ENCODE data around the gene RPAP3.

RPAP3 gene

DNA sequence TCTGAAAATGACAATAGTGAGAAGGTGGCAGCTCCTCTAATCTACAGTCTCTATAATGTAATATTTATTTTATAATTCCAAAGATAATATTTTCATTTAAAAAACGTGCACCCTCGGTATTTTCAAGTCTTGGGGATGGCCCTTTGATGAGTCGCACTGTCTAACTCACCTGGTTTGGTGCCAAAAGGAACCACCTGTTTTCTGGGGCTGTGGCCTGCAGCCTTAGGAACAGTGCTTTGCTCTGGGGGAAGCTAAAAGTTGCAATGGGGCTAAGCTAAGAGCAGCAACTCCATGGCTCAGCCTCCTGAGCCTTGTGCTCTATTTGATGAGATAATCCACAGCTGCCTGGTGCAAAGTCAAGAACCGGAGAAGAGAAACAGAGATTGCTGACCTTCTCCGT, 25.9 kb upstream of the RPAP3 start:
- Histone ChIP-seq H3K9ac (no peak overlapping the region), H3K27ac (no peak overlapping the region), H3K27me3 (ENCODE audit: insufficient read depth, low read depth) (no peaks in the 10 kb centered on the region), H3K4me2 (no peak overlapping the region), H3K4me3 (IDR thresholded peaks at IDR 0.05; ENCODE audit: insufficient read depth, low read depth, low read length) (no peak overlapping the region), H3K79me2 (ENCODE audit: insufficient read depth, low read depth) (no peaks in the 10 kb centered on the region), H2AFZ (ENCODE audit: low read depth) (no peak overlapping the region), H3K4me1 (ENCODE audit: low read depth, poor library complexity, severe bottlenecking) (no peaks in the 10 kb centered on the region), H3K36me3 (ENCODE audit: insufficient read depth) (no peaks in the 10 kb centered on the region), H4K20me1 (ENCODE audit: insufficient read depth) (no peaks in the 10 kb centered on the region)
- TF ChIP-seq, protein P1, sequence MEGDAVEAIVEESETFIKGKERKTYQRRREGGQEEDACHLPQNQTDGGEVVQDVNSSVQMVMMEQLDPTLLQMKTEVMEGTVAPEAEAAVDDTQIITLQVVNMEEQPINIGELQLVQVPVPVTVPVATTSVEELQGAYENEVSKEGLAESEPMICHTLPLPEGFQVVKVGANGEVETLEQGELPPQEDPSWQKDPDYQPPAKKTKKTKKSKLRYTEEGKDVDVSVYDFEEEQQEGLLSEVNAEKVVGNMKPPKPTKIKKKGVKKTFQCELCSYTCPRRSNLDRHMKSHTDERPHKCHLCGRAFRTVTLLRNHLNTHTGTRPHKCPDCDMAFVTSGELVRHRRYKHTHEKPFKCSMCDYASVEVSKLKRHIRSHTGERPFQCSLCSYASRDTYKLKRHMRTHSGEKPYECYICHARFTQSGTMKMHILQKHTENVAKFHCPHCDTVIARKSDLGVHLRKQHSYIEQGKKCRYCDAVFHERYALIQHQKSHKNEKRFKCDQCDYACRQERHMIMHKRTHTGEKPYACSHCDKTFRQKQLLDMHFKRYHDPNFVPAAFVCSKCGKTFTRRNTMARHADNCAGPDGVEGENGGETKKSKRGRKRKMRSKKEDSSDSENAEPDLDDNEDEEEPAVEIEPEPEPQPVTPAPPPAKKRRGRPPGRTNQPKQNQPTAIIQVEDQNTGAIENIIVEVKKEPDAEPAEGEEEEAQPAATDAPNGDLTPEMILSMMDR (conservative IDR thresholded peaks at IDR 0.05; ENCODE audit: low read depth, low read length): no peak

DNA sequence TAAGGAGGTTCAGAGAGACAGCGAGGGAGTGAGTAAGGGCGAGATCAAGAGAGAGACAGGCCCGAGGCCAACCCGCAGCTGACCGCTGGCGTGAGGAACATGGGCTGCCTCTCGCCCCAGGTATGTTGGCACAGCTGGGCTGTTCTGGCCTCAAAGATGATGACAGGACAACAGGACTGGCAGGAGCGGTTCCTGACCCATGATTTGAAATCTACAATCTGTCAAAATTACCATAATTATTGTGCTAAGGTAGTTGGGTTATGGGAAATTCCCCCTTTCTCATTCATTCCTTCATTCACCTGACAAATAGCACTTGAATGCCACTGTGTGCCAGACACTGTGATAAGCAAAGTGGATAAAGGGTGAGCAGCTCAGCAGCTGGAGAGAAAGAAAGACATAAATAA, 24.5 kb upstream of the RPAP3 start:
- Histone ChIP-seq H3K4me2 (no peak overlapping the region), H3K9ac (no peak overlapping the region), H4K20me1 (ENCODE audit: insufficient read depth) (no peaks in the 10 kb centered on the region), H3K27ac (no peak overlapping the region), H3K27me3 (ENCODE audit: insufficient read depth, low read depth) (no peaks in the 10 kb centered on the region), H3K4me3 (IDR thresholded peaks at IDR 0.05; ENCODE audit: insufficient read depth, low read depth, low read length) (no peak overlapping the region), H2AFZ (ENCODE audit: low read depth) (no peak overlapping the region), H3K36me3 (ENCODE audit: insufficient read depth) (no peaks in the 10 kb centered on the region), H3K4me1 (ENCODE audit: low read depth, poor library complexity, severe bottlenecking) (no peaks in the 10 kb centered on the region), H3K79me2 (ENCODE audit: insufficient read depth, low read depth) (no peaks in the 10 kb centered on the region)
- TF ChIP-seq, protein P1 (conservative IDR thresholded peaks at IDR 0.05; ENCODE audit: low read depth, low read length): no peak

DNA sequence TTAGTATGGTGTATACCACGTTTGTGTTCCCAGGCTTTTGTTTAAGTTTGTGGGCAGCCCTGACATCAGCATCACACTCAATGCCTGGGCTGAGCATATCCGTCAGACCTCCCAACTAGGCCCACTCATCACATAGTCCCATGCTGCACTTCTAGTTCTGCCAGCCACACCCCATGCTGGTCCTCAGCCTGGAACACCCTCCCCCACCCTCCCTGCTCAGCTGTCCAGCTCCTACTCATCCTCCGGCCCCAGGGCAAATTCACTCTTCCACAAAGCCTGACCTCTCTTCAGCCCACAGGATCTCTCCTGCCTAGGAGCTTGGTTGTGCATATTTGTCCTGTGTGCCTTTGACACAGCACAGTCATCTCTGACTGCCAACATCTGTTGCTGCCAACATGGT, 23.4 kb upstream of the RPAP3 start:
- TF ChIP-seq, protein P1 (conservative IDR thresholded peaks at IDR 0.05; ENCODE audit: low read depth, low read length): no peak
- H3K4me3 ChIP-seq (IDR thresholded peaks at IDR 0.05; ENCODE audit: insufficient read depth, low read depth, low read length): no peak overlapping the region
- no peak overlapping the region for H2AFZ ChIP-seq (ENCODE audit: low read depth)
- H3K36me3 ChIP-seq (ENCODE audit: insufficient read depth): no peaks in the 10 kb centered on the region
- no peaks in the 10 kb centered on the region for H3K79me2 ChIP-seq (ENCODE audit: insufficient read depth, low read depth)
- no peaks in the 10 kb centered on the region for H4K20me1 ChIP-seq (ENCODE audit: insufficient read depth)
- H3K4me2 ChIP-seq: no peak overlapping the region
- H3K27ac ChIP-seq: no peak overlapping the region
- H3K4me1 ChIP-seq (ENCODE audit: low read depth, poor library complexity, severe bottlenecking): no peaks in the 10 kb centered on the region
- H3K9ac ChIP-seq: no peak overlapping the region
- no peaks in the 10 kb centered on the region for H3K27me3 ChIP-seq (ENCODE audit: insufficient read depth, low read depth)

DNA sequence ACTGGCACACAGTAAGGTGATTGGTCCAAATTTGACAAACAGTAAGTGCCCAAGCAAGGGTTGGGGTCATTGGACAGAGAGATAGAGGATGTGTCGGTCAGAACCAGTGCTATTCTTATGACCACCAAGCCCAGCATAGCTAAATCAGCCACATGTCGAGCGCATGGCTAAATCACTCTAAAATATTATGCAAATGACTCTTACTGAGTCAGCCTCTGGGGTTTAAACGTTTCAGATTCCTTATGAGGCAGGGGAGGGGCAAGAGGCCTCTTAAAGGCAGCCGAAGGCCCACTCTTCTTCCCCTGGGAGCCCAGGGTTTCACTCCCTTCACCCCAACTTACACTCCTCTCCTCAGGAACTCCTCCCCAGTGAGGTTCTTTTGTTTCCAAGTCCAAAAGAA, 20.1 kb upstream of the RPAP3 start:
- Histone ChIP-seq H2AFZ (ENCODE audit: low read depth) (no peak overlapping the region), H3K4me3 (IDR thresholded peaks at IDR 0.05; ENCODE audit: insufficient read depth, low read depth, low read length) (no peak overlapping the region), H3K36me3 (ENCODE audit: insufficient read depth) (no peaks in the 10 kb centered on the region), H3K27ac (no peak overlapping the region), H3K9ac (no peak overlapping the region), H3K4me1 (ENCODE audit: low read depth, poor library complexity, severe bottlenecking) (peaks cover 19% of the 10 kb centered on the region), H3K4me2 (no peak overlapping the region), H3K27me3 (ENCODE audit: insufficient read depth, low read depth) (no peaks in the 10 kb centered on the region; the same call in 1 of the 2 replicates), H3K79me2 (ENCODE audit: insufficient read depth, low read depth) (no peaks in the 10 kb centered on the region), H4K20me1 (ENCODE audit: insufficient read depth) (no peaks in the 10 kb centered on the region)
- TF ChIP-seq, protein P1 (conservative IDR thresholded peaks at IDR 0.05; ENCODE audit: low read depth, low read length): no peak
